HEK293T (cell line): ENCODE measurements around the gene SPSB2.

ENCODE experiments used
- FOXA1 ChIP-seq: fragments of 450-650 bp; IDR thresholded peaks from 2 replicates; pipeline ENCODE4 v1.6.1; 2016; ENCODE audit warnings: mild to moderate bottlenecking
- FOXM1 ChIP-seq: fragments of 450-650 bp; IDR thresholded peaks from 2 replicates; pipeline ENCODE4 v1.6.1; 2017; ENCODE audit warnings: mild to moderate bottlenecking, borderline replicate concordance

DNA sequence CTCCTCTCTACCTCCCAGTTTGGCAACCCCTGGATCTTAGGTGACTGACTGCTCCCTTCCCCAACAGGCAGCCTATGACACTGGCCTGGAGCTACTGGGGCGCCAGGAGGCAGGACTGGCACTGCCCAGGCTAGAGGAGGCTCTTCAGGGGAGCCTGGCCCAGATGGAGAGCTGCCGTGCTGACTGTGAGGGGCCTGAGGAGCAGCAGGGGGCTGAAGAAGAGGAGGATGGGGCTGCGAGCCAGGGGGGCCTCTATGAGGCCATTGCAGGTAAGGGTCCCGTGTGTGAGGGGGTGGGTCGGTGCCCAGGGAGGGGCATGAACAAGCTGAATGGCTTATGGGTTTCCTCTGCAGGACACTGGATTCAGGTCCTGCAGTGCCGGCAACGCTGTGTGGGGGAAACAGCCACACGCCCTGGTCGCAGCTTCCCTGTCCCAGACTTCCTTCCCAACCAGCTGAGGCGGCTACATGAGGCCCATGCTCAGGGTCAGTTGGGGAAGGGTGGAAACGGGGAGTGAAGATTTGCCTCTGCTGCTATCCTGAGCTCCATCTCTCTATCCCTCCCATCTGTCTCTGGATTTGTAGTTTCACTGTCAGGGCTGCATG lies 42.7 kb downstream of the SPSB2 start:
- no peak for TF ChIP-seq FOXM1
- TF ChIP-seq FOXA1 = no peak
